Endothelial cell of umbilical vein (primary cell): ENCODE measurements around the gene CCDC171. TPM values are rescaled to one million over a fixed set of nuclear protein-coding genes. Genes with fewer than 3 reads are reported as not detected.

Experiments
- BruUV-seq: library from RNA; stranded (reverse); fragments of 400-500 nt; replicated peaks from 2 replicates; lab custom pipeline; 2021; lab: Mats Ljungman, UMichigan
- CTCF ChIA-PET: fragments of 300-600, 350-600 bp; sonication (Branson Sonifier 250); formaldehyde crosslinking; loops from one replicate; lab custom pipeline; 2021; ENCODE audit warnings: antibody characterized with exemption, inconsistent platforms; lab: Charles Lee
- POLR2A ChIA-PET: fragments of 300-600, 350-600 bp; sonication (Branson Sonifier 250); formaldehyde crosslinking; loops from one replicate; lab custom pipeline; 2021; ENCODE audit warnings: antibody characterized with exemption, inconsistent platforms; lab: Charles Lee
- DNase-seq: peaks from one replicate; pipeline ENCODE4 v3.0.0-alpha.2; 2011; ENCODE audit warnings: low read depth, low spot score
- FAIRE-seq: peaks from 2 replicates; lab custom pipeline; 2011; peaks lifted over from hg19 to GRCh38; lab: Jason Lieb, UNC
- H2AFZ ChIP-seq: 2 replicates; pipeline ENCODE4 v1.6.0; 2012; ENCODE audit warnings: low read depth, low read length, control low read depth, inconsistent platforms
- H3K27ac ChIP-seq: 2 replicates; pipeline ENCODE4 v1.5.1; 2011; ENCODE audit warnings: low read depth, mild to moderate bottlenecking, control low read depth, low read length, moderate library complexity; ENCODE audit not compliant: insufficient read depth
- H3K27me3 ChIP-seq, 2 experiments: 2 replicates each; pipeline versions ENCODE4 v1.6.0 to v1.6.1; 2011; ENCODE audit warnings: low read length in 2 of 2, mixed read lengths in 1 of 2; ENCODE audit not compliant: control insufficient read depth in 2 of 2, insufficient read depth in 2 of 2
- H3K36me3 ChIP-seq, 2 experiments: 2 replicates in 1 of 2; 3 replicates in 1 of 2; pipeline ENCODE4 v1.5.1; 2011; ENCODE audit warnings: low read length in 2 of 2, mild to moderate bottlenecking in 1 of 2, moderate library complexity in 1 of 2; ENCODE audit not compliant: control insufficient read depth in 2 of 2, insufficient read depth in 2 of 2; ENCODE audit errors: extremely low read depth in 1 of 2
- H3K4me1 ChIP-seq: 3 replicates; pipeline ENCODE4 v1.5.1; 2011; ENCODE audit warnings: mild to moderate bottlenecking, low read length; ENCODE audit not compliant: control insufficient read depth, insufficient read depth; ENCODE audit errors: extremely low read depth
- H3K4me2 ChIP-seq: 2 replicates; pipeline ENCODE4 v1.6.1; 2011; ENCODE audit warnings: low read length, control low read depth, mixed read lengths; ENCODE audit not compliant: insufficient read depth
- H3K4me3 ChIP-seq, 3 experiments: fragments of 200-600 bp in 1 of 3; sonication (generic), shearing (Covaris generic) in 1 of 3; replicated peaks in 1 of 3; 2 replicates each; pipeline ENCODE4 v1.5.1; 2011 to 2016; ENCODE audit warnings: control low read depth in 3 of 3, low read length in 3 of 3, mild to moderate bottlenecking in 2 of 3, inconsistent platforms in 1 of 3, low read depth in 1 of 3, moderate library complexity in 1 of 3; ENCODE audit not compliant: insufficient read depth in 1 of 3
- H3K79me2 ChIP-seq: 2 replicates; pipeline ENCODE4 v1.6.0; 2012; ENCODE audit warnings: low read length, inconsistent platforms; ENCODE audit not compliant: control insufficient read depth, insufficient read depth
- H3K9ac ChIP-seq: replicated peaks from 2 replicates; pipeline ENCODE3; 2011; ENCODE audit warnings: low read length, control low read depth; ENCODE audit not compliant: insufficient read depth; ENCODE audit errors: extremely low read depth
- H3K9me1 ChIP-seq: replicated peaks from 3 replicates; pipeline ENCODE4 v1.6.0; 2011; ENCODE audit warnings: mild to moderate bottlenecking, low read length; ENCODE audit not compliant: control insufficient read depth, insufficient read depth; ENCODE audit errors: extremely low read depth
- H3K9me3 ChIP-seq: replicated peaks from 2 replicates; pipeline ENCODE4 v1.5.1; 2012; ENCODE audit warnings: low read length, inconsistent platforms; ENCODE audit not compliant: control insufficient read depth, insufficient read depth
- H4K20me1 ChIP-seq: replicated peaks from 2 replicates; pipeline ENCODE3; 2011; ENCODE audit warnings: mild to moderate bottlenecking, low read length; ENCODE audit not compliant: control insufficient read depth, insufficient read depth; ENCODE audit errors: extremely low read depth
- CTCF ChIP-seq, 2 donors: IDR thresholded peaks; 1 replicate in 1 of 2; 2 replicates in 1 of 2; pipeline ENCODE4 v1.5.1; 2011; ENCODE audit warnings: low read length in 2 of 2, mild to moderate bottlenecking in 2 of 2, moderate library complexity in 2 of 2, control low read depth in 1 of 2, inconsistent platforms in 1 of 2, low read depth in 1 of 2; ENCODE audit not compliant: insufficient read depth in 1 of 2; ENCODE audit errors: extremely low read depth in 1 of 2
- EZH2 ChIP-seq: IDR thresholded peaks from 2 replicates; pipeline ENCODE4 v1.6.1; 2012; ENCODE audit warnings: borderline replicate concordance, low read depth, mild to moderate bottlenecking, moderate library complexity, low read length, inconsistent platforms; ENCODE audit not compliant: severe bottlenecking
- FOS ChIP-seq: IDR thresholded peaks from 2 replicates; pipeline ENCODE4 v1.6.1; 2011; ENCODE audit warnings: mild to moderate bottlenecking, low read length, moderate library complexity, borderline replicate concordance; ENCODE audit not compliant: insufficient read depth
- GATA2 ChIP-seq: IDR thresholded peaks from 2 replicates; pipeline ENCODE4 v1.7.0; 2011; ENCODE audit warnings: low read depth, mild to moderate bottlenecking, moderate library complexity, mixed read lengths, low read length; ENCODE audit not compliant: insufficient read length, insufficient read depth
- JUN ChIP-seq: IDR thresholded peaks from 2 replicates; pipeline ENCODE4 v1.6.1; 2011; ENCODE audit warnings: borderline replicate concordance, low read depth; ENCODE audit not compliant: insufficient read length, insufficient read depth
- MYC ChIP-seq: IDR thresholded peaks from one replicate; pipeline ENCODE4 v1.6.1; 2011; ENCODE audit warnings: mild to moderate bottlenecking, low read depth, low read length
- POLR2A ChIP-seq: IDR thresholded peaks from 2 replicates; pipeline ENCODE4 v1.6.1; 2012; ENCODE audit warnings: low read depth, mild to moderate bottlenecking, control low read depth, low read length
- POLR2AphosphoS5 ChIP-seq: IDR thresholded peaks from 2 replicates; pipeline ENCODE4 v1.6.1; 2012; ENCODE audit warnings: low read depth, mild to moderate bottlenecking, control low read depth, low read length, moderate library complexity; ENCODE audit not compliant: insufficient read depth
- dilution Hi-C: fragments of 300-500 bp; cut with MboI; formaldehyde crosslinking; loops from one replicate; pipeline ENCODE4 v1.15.0; 2019; ENCODE audit warnings: low sequenced_read_pairs; ENCODE audit not compliant: extremely low pct_ligation_motif_present
- intact Hi-C: fragments of 100-400 bp; cut with micrococcal nuclease; formaldehyde crosslinking; loops from one replicate; pipeline ENCODE4 v1.10.0; 2022
- polyA plus RNA-seq, 4 experiments: library from polyadenylated mRNA; depleted of rRNA in 3 of 4; stranded (reverse) in 3 of 4; unstranded in 1 of 4; fragments of >200 nt; gene quantifications; 2 replicates each; pipeline versions ENCODE4 v1.2.1 to v1.2.3, GENCODE V29; 2011 to 2012; ENCODE audit warnings: missing spikeins in 1 of 4
- total RNA-seq: library from RNA; stranded (reverse); gene quantifications from 2 replicates; pipeline ENCODE4 v1.2.3, GENCODE V29; 2021
- TF ChIP-seq, protein P1 (sequence below): IDR thresholded peaks from 2 replicates; pipeline ENCODE4 v1.6.1; 2011; ENCODE audit not compliant: insufficient read depth, insufficient read length

Gene CCDC171
- total and polyA plus RNA-seq, 2 donors (not counting 3 experiments of a cell fraction or from before 2014, with no cell fraction given): 0.58 to 1.4 TPM

GRCh38 chr9:15725953-15726352 lies 173.1 kb downstream of the CCDC171 start:
- TF ChIP-seq POLR2A: no peak
- TF ChIP-seq EZH2: no peak
- TF ChIP-seq, protein P1, sequence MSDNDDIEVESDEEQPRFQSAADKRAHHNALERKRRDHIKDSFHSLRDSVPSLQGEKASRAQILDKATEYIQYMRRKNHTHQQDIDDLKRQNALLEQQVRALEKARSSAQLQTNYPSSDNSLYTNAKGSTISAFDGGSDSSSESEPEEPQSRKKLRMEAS: no peak
- TF ChIP-seq JUN: no peak
- no peak for TF ChIP-seq FOS
- no peak for TF ChIP-seq MYC
- no peak for TF ChIP-seq GATA2
- TF ChIP-seq POLR2AphosphoS5: no peak
- H3K4me3 ChIP-seq: no peak overlapping the region
- H3K36me3 ChIP-seq: no peaks in the 10 kb centered on the region
- dilution Hi-C loops: no loop called here
- no peak overlapping the region for H3K9ac ChIP-seq
- no peak overlapping the region for H2AFZ ChIP-seq
- no peaks in the 10 kb centered on the region for H3K9me3 ChIP-seq
- H3K4me2 ChIP-seq: no peak overlapping the region
- no peaks in the 10 kb centered on the region for H3K79me2 ChIP-seq
- BruUV-seq: no TSS peak
- intact Hi-C loops: no loop called here
- no peak for DNase-seq
- ChIA-PET POLR2A (no interaction called here), CTCF (no interaction called here)
- no peaks in the 10 kb centered on the region for H4K20me1 ChIP-seq
- H3K4me1 ChIP-seq: no peaks in the 10 kb centered on the region
- H3K27ac ChIP-seq: no peak overlapping the region
- FAIRE-seq: no peak
- no peaks in the 10 kb centered on the region for H3K9me1 ChIP-seq
- H3K27me3 ChIP-seq: no peaks in the 10 kb centered on the region

DNA sequence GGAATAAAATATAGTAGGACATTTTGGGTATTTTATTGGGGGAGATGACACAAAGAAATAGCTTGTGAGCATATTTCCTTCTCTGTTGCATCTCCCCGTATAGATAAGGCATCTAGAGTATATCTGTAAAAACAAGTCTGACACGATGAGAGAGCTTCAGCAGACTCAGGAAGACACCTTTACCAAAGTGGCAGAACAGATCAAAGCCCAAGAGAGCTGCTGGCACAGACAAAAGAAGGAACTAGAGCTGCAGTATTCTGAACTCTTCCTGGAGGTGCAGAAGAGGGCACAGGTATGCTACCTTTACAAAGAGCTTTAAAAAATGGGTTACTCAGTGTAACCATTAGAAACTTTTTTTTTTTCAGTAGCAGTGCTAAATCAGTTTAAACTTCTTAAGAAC lies 176.7 kb downstream of the CCDC171 start:
- no TSS peak for BruUV-seq
- intact Hi-C loops: no loop called here
- H3K4me1 ChIP-seq: peaks cover under 1% of the 10 kb centered on the region

More for the DNA sequence above, 176.7 kb downstream of the CCDC171 start:
- Histone ChIP-seq H3K4me3 (no peak overlapping the region), H3K9me1 (no peaks in the 10 kb centered on the region), H2AFZ (no peak overlapping the region), H3K27me3 (no peaks in the 10 kb centered on the region), H3K9me3 (no peaks in the 10 kb centered on the region), H3K36me3 (no peaks in the 10 kb centered on the region), H4K20me1 (no peaks in the 10 kb centered on the region), H3K9ac (no peak overlapping the region), H3K27ac (no peak overlapping the region), H3K79me2 (no peaks in the 10 kb centered on the region), H3K4me2 (no peak overlapping the region)
- DNase-seq (no peak), FAIRE-seq (no peak)
- ChIA-PET POLR2A (no interaction called here), CTCF (interaction anchor here (0.8 kb wide), 1 partner anchor 9 kb away, joined by 6 read pairs; no protein-coding TSS in a partner anchor)
- TF ChIP-seq POLR2AphosphoS5 (no peak), CTCF (IDR thresholded peaks at IDR 0.05; ENCODE audit: extremely low read depth in 1 of 2, insufficient read depth in 1 of 2, low read depth in 1 of 2, low read length in 2 of 2) (no peak), GATA2 (no peak), JUN (no peak), POLR2A (no peak), EZH2 (no peak), MYC (no peak)
- TF ChIP-seq, protein P1: no peak
- dilution Hi-C loops: no loop called here
